Right lung (tissue), 5 donors: Measurements from ENCODE around the gene TCF4. TPM values are rescaled to one million over a fixed set of nuclear protein-coding genes. Genes with fewer than 3 reads are reported as not detected.
"Not testable (repeated sequence)": the region's sequence is repeated elsewhere in the genome, so short reads cannot be mapped to it uniquely, and the experiment has no call there.

Experiments used
- DNase-seq, 2 donors: peaks; one replicate each; pipeline ENCODE4 v3.0.0-alpha.2; 2013
- polyA plus RNA-seq, 5 donors: library from polyadenylated mRNA; unstranded; fragments of 120-200 nt; gene quantifications; one replicate each; pipeline versions ENCODE4 v1.2.1 to v1.2.3, GENCODE V29; 2013; ENCODE audit warnings: inconsistent platforms in 1 of 5, low replicate concordance in 1 of 5; ENCODE audit not compliant: insufficient read length in 5 of 5, insufficient read depth in 1 of 5

Gene TCF4
- polyA plus RNA-seq, 5 donors: 69.0 to 163 (median 139) TPM

DNA sequence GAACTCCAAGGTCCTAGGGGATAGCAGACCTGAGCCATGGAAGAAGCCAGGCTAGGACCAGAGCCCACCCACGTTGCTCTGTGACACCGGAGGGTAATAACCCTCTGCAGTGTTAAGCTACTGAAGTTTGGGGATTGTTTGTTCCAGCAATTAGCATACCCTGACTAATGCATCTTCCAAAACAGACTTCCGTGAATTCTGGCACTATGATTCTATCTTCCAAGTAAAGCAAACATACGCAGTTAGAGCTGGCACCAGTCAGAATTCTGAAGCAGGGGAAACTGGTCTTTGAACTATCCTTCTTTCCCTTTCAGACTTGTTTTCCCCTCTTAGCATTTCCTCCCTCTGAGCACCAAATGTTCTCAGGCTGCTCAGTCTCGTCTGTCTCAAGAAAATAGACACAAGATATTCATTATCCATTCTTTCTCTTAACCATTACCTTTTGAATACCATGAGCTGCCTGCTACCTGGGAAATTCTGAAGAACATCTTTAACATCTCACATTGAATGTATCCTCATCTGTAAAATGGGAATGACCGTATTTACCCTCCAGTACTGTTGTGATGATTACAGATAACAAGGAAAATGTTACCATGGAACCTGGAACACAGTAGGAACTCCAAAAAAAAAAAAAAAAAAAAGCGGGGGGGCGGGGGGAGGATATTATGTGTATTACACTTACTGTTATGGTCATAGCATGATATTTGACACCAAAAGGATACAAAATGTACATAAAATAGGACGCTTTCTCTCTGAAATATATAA is 108.2 kb downstream of the TCF4 start:
- DNase-seq: no peak

DNA sequence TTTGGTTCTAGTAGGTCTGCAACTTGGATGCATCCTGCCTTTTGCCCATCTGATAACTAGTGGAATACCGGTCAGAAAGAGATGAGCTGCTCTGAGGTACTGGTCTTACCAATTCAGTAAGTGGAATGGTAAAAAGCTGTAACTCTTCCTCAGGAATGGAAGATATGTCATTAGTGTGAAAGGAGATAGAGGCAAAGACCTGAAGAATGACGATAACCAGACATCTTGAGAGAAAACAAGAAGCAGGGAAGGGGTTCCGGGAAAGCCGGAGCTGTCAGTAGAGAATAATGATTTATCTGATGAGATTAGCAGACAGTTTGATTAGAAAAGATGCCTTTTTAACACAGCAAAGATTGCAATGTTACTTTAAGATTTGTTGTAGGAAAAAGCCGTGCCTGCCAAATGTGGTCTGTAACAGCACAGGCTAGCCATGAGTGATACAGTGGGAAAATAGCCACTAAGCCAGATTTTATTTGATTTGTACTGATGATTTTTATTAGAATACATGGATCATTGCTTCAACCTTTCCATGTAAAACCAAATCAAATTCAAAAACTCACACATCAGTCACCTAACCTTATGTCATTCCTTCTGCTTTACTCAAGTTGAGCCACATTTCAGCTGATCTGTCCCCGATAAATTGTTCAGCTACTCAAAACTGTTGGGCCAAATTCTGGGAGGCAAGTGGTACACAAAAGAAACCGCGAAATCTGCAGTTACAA is 110.0 kb downstream of the TCF4 start:
- peak in 1 of 2 donors; percentile 46 for DNase-seq

DNA sequence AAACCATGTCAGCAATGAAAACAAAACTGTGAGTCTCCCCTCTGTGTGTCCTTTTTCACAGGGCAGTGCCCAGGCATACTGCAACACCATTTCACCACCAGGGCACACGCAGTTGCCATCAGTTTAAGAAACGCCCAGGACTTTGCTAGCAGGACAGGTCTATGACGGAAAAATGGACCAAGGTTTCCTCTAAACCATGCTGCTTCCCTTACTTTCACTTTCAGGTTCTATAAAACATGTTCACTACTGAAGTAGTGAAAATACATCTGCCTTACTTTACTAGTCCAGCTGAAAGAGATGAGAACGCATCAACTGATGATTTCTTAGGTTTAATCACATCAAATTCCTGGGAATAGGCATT is 110.5 kb downstream of the TCF4 start:
- DNase-seq: no peak

DNA sequence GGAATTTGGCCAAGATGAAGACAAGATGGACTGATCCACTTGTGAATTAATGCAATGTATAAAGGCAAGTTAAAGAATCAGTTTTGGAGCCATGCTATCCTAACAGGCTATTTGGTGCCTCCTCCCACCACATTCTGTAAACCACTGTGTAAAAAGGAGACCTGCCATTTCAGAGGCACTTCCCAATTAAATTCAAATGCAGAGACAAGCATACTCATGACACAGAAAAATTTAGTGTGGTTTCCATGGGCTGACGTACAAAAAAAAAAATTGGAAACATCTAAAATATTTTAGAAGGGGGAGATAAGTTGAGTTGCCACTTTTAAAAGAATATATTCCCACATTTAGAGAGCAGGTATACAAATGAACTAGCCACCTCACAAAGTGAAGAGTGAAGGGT is 112.1 kb downstream of the TCF4 start:
- no peak for DNase-seq

DNA sequence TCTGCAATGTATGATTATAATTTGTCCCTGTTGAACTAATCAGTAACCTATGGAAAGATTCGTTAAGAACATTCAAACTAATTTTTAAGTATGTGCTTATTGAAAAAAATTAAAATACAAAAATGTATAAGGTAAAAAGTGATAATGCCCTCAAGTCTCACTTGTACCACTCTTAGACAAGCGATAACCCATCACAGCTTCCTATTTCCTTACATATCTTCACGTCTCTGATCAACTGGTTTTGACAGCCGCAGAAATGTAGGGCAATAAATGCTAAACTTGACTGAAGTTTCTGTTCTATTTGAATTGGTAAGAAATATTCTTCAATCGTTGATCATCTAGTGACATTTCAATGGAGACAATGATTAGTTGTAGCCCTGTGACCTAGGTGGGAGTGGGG is 112.5 kb downstream of the TCF4 start:
- DNase-seq: no peak

DNA sequence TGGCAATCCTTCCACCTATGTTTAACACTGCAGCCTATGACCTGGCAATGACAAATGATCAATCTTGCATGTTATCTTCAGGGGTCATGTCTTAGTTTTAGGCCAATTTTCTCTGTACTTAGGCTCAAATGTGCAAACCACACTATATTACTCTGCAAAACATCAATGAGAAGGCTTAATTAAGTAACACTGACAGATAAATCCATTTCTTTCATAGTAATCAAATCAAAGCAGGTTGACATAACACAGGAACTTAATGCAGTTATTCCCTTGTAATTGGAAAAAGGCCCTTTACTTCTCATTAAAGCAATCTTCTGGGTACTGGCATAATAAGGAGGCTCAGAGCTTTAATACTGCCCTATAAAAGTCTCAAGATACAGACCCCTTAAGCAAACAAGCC is 114.4 kb downstream of the TCF4 start:
- no peak for DNase-seq

DNA sequence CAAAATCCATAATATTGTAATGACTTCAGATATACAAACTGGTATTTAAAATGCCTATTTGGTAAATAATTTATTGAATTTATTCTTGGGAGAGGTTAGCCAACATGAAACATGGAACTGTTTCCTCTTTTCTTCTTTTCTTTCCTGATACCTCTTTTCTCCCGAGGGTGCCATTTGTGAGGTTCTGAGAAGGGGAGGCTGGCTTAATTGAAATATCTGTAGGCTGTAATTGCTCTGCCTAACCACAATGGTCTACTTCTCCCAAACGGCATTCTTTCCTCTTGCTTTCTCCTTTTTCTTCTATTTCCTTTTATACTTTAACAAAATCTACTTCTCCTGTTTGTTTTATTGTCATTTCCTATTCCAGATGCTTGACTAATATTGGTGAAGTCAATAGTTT is 114.9 kb downstream of the TCF4 start:
- DNase-seq: no peak

DNA sequence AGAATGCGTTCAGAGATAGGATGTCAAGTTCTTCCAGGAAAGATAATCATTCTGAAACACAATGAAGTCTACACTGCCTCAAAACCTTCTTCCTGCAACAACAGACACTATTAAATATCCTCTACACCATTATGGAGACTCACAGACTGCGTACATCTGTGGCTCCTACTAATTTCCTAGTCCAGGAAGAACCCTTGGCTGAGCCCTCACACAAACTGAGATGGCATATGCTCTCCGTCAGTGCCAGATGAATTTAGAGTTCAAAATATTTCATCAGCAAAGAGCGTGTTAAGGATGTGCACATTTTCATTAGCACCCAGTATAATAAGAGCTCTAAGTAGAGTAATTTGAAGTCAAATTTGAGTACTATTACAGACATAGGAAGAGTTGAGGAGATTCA is 117.2 kb downstream of the TCF4 start:
- DNase-seq: no peak

DNA sequence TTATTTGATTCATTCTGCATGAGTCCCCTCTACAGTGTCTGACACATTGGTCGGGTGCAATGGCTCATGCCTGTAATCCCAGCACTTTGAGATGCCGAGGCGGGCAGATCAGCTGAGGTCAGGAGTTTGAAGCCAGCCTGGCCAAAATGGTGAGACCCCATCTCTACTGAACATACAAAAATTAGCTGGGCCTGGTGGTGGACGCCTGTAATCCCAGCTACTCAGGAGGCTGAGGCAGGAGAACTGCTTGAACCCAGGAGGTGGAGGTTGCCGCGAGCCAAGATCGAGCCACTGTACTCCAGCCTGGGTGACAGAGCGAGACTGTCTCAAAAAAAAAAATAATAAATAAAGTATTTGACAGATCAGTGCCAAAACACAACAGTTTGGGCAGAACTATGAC is 118.9 kb downstream of the TCF4 start:
- not testable (repeated sequence) for DNase-seq

DNA sequence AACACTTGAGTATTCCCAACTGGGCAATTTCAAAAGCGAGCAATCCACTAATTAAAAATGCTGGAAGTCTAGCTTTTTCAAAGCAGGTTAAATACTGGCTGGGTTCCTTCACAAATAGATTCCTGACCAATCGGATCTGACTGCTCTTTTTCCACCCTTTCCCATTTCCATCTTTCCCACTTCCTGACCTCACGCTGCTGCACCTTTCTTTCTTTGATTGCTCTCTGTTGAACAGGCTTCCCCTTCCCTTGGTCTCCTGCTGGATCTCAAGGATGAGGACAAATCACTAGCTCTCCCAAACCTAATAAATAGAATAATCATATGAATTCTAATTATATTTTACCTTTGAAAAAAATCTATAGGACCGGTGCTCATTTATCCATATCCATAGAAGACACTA is 121.2 kb downstream of the TCF4 start:
- no peak for DNase-seq

DNA sequence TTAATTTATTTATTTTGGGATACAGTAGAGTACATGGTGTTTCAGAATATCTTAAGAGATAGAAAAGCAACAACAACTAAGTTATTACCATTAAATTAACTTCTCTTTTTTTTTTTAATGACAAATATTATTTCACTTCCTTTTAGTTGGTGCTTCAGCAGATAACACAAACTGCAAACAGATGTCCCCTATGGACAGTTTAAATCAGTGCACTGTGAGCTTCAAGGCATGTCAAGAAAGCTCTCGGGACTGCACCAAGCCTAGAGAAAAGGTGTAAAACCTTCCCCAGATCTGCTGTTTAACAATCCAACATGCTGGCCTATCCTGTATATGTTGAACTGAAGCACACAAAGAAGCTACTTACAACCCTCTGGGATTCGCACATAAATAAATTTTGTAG is 122.7 kb downstream of the TCF4 start:
- no peak for DNase-seq

DNA sequence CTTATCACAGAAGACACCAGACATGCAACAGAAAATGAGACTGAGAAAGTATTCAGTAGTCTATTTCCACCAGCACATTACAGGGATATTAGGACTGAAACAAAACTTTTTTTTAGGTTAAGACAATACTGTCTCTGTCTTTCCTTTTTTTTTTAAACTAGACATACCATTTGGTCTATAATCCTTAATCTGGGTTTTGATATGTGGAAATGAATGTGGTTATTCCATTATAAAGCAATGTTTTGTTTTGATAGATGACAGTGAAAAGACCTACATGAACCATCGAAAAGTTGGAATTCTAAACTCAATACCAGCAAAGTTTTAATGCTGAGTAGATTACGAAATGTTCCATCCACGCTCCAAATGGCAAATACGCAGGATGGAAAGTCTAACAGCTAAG is 123.4 kb downstream of the TCF4 start:
- no peak for DNase-seq

DNA sequence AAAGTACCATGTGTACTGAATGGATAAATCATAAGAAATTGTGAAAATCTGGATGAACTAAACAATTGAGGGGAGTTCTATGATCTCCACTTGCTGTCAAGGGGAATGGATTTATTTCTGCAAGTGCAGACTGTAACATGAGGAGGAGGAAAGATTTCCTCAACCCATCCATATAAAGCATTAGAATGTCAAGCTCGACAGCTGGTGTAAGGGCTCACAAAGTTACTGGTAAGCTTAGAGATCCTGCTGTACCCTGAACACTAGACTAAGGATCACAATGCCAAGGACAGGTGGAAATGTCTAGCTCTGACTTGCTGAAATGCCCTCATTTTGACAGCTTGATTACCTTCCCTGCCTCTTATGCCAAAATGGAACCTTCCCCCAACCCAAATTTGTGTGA is 125.3 kb downstream of the TCF4 start:
- no peak for DNase-seq

DNA sequence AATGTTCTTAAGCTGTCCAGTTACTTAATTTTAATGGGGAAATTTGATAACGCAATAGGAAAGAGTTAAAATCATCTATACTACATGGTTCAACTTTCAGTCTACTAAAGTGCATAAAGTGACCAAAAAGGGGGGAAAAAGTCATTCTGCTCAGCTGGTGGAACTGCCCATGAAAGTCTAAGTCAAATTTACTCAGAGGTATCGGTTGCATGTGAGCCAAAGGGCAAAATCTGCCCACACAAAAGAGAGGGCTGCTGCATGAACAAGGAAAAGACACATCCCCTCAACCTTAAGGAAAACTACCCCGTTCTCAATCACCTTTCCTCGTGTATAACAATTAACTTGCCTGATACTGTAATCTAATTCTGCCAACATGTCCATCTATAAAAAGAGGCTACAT is 126.1 kb downstream of the TCF4 start:
- no peak for DNase-seq

DNA sequence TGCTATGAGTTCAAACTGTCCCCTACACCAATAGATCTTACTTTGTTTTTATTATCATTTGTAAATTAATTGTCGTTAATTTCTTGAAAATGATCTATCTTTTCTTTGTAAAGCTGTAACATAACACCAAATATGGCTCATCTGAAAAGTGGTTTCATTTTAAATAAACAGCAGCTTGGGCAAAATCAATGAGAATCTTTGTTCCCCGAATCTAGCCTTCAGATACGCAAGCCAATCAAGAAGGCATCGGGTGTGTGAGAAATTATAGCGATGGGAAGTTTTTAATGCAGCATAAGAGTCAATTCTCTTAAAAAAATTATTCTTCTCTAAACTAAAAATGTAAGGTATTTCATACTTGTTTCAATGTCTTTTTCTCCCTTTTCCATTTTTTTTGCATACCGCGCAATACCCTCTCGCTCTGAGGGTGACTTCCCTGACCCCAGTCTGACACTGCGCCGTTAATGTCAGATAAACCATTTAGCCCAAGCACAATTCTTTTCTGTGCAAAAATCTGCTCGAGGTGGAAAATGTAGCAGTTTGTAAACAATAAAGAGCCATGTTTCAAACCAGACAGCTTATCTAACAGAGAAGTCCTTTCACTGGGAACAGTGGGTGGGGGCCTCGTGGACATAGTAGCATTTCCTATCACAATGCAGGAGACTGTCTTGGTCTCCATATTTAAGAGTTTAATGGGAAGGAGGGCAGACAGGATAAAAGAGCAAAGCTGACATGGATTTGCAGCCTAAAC is 129.4 kb downstream of the TCF4 start:
- no peak for DNase-seq

DNA sequence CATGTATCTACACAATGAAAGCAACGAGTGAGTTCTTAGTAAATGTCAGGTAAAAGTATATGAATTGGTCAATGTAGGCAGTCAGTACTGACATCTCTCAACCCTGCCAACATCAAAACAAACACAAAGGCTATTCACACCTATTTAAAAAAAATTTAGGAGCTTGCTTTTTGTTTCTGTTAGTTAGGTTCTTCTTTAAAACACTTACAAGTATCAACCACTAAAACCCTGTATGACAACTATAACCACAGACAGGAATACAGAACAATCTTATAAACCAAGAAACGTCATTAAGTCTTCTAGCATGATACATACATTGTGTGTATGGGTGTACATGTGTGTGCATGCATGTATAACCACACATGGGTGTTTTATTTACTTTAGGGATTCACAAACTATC is 131.0 kb downstream of the TCF4 start:
- DNase-seq: no peak

DNA sequence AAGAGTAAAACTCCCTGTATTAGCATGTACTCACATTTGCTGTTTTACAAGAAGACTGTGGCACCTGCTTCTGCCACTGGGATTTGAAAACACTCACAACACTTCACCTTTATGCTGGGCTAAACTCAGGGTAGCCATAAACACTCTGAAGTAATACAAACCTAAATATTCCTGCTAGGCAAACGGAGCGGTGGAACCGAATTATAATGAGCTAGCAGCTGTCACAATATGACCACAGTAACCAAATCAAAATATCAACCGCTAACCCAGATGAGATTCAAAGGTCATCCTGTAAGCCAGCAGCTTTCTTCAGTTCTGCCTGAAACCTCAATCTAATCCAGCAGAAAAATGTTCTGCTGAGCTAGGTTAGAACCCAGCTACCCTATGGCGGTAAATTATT is 132.1 kb downstream of the TCF4 start:
- DNase-seq: no peak

DNA sequence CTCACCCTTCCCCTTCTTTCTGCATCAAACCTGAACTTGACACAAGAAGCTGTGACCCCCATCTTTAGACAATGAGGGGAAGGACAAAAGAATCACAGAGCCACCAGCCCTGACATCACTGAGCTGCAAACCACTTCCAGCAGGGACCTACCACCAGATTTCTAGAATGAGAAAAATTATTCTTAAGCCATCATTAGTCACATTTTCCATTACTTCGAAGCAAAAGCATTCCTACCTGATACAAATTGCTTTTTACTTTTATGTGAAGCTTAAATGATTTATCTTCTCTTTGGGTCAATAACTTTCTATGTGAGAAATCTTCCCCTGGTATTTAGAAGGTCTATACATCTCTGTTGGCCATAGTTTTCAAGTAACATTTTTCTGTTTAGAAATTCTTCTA is 134.8 kb downstream of the TCF4 start:
- DNase-seq: no peak

DNA sequence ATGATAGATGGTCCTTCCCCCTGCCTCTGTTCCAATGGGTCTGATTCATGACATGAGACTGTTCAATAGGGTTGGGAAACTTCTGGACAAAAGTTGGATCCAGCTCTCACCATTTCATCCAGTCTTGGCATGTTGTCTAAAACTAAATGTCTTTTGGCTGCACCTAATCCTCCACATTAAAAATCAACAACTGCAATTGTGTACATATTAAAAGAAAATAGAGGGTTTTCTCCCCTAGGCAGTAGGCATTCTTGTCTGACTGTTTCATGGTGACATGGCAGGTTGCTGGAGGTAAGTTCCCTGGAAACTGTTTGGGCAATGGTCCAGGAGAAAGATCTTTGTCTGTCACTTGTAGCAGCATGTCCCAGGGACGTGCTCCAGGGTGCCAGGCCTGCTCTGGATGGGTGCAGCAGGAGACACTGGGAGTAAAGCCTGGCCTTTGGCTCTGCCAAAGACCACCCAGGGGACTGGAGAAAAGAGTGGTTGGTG is 135.8 kb downstream of the TCF4 start:
- DNase-seq: no peak

DNA sequence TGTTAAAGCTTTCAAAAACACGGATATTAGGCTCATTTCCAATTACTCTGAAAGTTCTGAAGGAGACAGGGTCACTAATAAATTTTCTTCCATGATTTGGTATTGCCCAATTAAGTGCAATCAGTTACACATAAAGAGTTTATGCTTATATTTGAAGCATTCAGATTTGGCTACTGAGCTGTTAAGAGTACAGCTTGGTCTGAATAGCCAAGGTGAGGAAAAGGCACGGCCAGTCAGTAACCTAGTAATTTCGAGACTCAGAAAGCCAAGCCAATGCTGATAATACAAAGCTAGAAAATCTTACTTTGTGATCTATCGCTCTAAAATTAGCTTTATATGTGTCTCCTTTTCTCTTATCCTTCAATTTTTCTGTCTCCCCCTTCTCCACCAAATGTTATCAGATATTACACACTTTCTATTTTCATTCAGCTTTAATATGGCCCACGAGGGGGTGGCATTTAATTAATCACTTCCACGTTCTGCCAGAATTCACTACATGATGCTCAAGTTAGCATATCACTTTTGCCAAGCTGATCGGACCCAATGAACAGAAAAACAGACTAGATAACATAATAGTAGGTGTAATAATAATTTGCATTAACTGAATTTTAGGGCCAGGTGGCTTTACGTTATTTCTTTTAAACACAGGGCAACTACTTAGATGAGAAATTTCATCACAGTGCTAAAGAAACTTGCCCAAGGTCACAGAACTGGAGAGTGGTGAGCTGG is 138.4 kb downstream of the TCF4 start:
- no peak for DNase-seq

DNA sequence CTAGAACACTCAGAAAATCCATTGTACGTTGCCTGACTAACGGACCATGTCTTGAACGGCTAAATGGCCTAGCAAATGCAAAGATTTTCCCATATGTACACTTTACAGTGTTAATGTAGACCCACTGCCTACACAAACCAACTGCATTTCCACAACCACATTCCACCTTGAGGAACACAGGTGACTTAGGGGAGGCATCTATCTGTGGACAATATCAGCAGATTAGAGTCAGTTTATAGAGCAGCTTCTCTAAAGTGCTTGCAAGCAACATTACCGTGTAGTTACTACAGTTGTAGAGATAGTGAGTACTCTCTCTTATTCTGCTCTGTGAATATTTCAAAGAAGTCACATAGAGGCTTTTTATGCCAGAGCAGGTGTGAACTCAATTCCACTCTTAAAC is 139.6 kb downstream of the TCF4 start:
- DNase-seq: no peak

DNA sequence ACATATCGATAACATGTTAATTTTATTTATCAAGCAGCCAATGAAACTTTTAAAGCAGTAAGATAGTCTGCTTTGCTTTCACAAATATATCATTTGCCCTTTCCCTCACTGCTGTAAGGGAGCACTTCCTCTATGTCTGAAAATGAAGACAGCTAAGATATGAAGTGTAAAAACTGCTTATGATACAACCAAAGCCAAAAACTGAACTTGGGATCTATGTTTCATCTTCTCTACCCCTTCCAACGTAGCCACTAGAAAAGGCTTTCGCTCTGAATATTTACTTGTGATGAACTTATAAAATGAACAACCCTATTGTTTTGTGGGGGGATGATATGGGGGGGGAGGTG is 140.3 kb downstream of the TCF4 start:
- no peak for DNase-seq
